EH (cell line): Measurements from ENCODE around the gene DDHD1.

Experiments used
- DNase-seq: peaks from one replicate; pipeline ENCODE4 v3.0.0-alpha.2; 2015; ENCODE audit warnings: low read depth

Gene DDHD1

GRCh38 chr14:52995998-52996397 lies 157.1 kb downstream of the DDHD1 start:
- DNase-seq, result no peak

DNA sequence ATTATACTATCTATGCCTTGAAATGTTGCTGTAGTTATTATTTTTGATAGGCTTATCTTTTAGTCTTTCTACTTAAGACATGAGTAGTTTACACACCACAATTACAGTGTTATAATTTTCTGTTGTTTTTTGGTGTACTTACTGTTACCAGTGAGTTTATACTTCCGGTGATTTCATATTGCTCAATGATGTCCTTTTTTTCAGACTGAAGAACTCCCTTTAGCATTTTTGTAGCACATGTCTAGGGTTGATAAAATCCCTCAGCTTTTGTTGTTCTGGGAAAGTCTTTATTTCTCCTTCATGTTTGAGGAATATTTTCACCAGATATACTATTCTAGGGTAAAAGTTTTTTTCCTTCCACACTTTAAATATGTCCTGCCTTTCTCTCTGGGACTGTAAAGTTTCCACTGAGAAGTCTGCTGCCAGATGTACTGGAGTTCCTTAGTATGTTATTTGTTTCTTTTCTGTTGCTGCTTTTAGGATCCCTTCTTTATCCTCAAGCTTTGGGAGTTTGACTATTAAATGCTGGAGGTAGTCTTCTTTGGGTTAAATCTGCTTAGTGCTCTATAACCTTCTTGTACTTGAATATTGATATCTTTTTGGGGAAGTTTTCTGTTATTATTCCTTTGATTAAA lies 160.8 kb downstream of the DDHD1 start:
- DNase-seq, result no peak

GRCh38 chr14:52988139-52988538 lies 165.0 kb downstream of the DDHD1 start:
- DNase-seq, result no peak

DNA sequence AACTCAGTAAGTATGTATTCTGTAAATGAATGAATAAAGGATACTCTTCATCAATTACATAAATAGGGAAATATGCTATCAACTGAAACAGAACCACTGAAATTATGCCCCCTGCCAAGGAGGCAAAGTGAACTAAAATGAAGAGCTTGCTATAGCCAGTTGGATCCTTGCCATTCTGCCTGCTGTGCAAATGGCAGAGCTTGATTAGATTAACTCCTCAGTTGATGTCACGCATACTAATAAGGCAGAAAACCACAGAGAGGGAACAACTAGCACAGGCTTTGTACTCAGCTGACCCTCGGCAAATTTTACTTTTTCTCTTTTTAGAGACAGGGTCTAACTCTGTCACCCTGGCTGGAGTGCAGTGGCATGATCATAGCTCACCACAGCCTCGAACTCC lies 165.6 kb downstream of the DDHD1 start:
- DNase-seq, result no peak

GRCh38 chr14:52987042-52987441 lies 166.1 kb downstream of the DDHD1 start:
- no peak for DNase-seq
